Measurements from ENCODE around the gene MARCKSL1.
"Not testable (repeated sequence)": the region's sequence is repeated elsewhere in the genome, so short reads cannot be mapped to it uniquely, and the experiment has no call there.

Gene MARCKSL1

DNA sequence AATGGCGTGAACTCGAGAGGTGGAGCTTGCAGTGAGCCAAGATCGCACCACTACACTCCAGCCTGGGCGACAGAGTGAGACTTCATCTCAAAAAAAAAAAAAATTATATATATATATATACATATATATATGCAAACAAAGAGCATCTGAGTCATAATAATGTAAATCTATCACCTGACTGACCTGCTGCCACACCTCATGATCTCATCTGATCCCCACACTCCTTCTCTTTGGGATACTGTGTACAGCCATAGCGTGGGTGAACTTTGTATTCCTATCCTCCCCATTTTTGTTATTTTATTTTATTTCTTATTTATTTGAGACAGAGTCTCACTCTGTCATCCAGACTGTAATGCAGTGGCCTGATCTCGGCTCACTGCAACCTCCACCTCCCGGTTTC is 46.8 kb downstream of the MARCKSL1 start:
- no peak for DNase-seq (ENCODE audit: low spot score)

DNA sequence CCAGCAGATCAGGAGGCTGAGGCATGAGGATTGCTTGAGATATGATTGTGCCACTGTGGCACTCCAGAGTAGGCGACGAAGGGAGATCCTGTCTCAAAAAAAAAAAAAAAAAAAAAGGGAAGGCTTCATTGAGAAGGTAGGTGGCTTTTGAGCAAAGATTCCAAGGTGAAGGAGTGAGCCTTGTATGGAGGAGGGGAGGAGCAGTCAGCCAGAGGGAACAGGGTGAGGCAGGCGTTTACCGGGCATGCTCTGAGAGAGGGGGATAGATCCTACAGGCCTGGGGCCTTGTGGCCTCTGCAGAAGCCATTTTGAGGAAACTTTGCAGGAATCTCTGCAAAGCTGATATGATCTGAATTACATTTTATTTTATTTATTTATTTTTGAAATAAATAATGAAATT is 49.3 kb downstream of the MARCKSL1 start:
- no peak for DNase-seq (ENCODE audit: low spot score)

DNA sequence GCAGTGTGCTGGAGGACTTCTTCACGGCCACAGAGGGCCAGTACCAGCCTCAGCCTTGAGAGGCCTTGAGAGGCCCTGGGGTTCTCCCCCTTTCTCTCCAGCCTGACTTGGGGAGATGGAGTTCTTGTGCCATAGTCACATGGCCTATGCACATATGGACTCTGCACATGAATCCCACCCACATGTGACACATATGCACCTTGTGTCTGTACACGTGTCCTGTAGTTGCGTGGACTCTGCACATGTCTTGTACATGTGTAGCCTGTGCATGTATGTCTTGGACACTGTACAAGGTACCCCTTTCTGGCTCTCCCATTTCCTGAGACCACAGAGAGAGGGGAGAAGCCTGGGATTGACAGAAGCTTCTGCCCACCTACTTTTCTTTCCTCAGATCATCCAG is 50.4 kb downstream of the MARCKSL1 start:
- no peak for DNase-seq (ENCODE audit: low spot score)

DNA sequence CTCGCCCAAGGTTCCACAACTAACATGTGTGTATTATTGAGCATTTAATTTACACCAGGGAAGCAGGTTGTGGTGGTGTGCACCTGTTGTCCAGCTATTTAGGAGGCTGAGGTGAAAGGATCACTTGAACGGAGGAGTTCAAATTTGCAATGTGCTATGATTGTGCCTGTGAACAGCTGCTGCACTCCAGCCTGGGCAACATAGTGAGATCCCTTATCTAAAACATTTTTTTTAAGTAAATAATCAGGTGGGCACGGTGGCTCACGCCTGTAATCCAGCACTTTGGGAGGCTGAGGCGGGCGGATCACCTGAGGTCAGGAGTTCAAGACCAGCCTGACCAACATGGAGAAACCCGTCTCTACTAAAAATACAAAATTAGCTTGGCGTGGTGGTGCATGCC is 51.3 kb downstream of the MARCKSL1 start:
- not testable (repeated sequence) for DNase-seq (ENCODE audit: low spot score)

Data from kidney capillary endothelial cell (primary cell).